Stimulated activated effector memory CD8-positive, alpha-beta T cell treated with anti-CD3 and anti-CD28 coated beads, Interleukin-12 subunit alpha, Interleukin-12 subunit beta, amount 100 ng/mL, for 72 hours (primary cell): Measurements from ENCODE around the gene CLPTM1.
"Not testable (repeated sequence)": the region's sequence is repeated elsewhere in the genome, so short reads cannot be mapped to it uniquely, and the experiment has no call there.

Experiments
- ATAC-seq: fragments of 150-1000 bp; cut with Tn5 transposase; 2 replicates; pipeline ENCODE4 v1.10.0; 2021
- DNase-seq, 2 donors: peaks; one replicate each; pipeline ENCODE4 v3.0.0; 2021 to 2022; ENCODE audit warnings: low spot score in 2 of 2
- H3K27ac Mint-ChIP-seq: one replicate; pipeline ENCODE4 v1.8.0; 2022; ENCODE audit warnings: mild to moderate bottlenecking, mixed read lengths
- H3K36me3 Mint-ChIP-seq: one replicate; pipeline ENCODE4 v1.8.0; 2022; ENCODE audit warnings: mild to moderate bottlenecking, mixed read lengths
- H3K4me1 Mint-ChIP-seq: one replicate; pipeline ENCODE4 v1.8.0; 2022; ENCODE audit warnings: mixed read lengths
- H3K4me3 Mint-ChIP-seq: one replicate; pipeline ENCODE4 v1.8.0; 2022; ENCODE audit warnings: mild to moderate bottlenecking, mixed read lengths
- H3K9me3 Mint-ChIP-seq: one replicate; pipeline ENCODE4 v1.8.0; 2022; ENCODE audit warnings: mixed read lengths

Gene CLPTM1

GRCh38 chr19:44957526-44957925 is 2.3 kb downstream of the CLPTM1 start:
- H3K9me3 Mint-ChIP-seq, result no peaks in the 10 kb centered on the region
- DNase-seq (no peak), ATAC-seq (no peak)
- H3K4me3 Mint-ChIP-seq, result peak overlapping the region; percentile 87
- peaks cover 35% of the 10 kb centered on the region for H3K36me3 Mint-ChIP-seq
- H3K4me1 Mint-ChIP-seq, result peaks cover 58% of the 10 kb centered on the region
- H3K27ac Mint-ChIP-seq, result peak overlapping the region; percentile 92

GRCh38 chr19:44958090-44958489 is 2.9 kb downstream of the CLPTM1 start:
- Mint-ChIP-seq H3K4me3 (no peak overlapping the region), H3K36me3 (peaks cover 41% of the 10 kb centered on the region), H3K9me3 (no peaks in the 10 kb centered on the region), H3K27ac (peak overlapping the region; percentile 92), H3K4me1 (peaks cover 58% of the 10 kb centered on the region)
- DNase-seq, result no peak
- no peak for ATAC-seq

GRCh38 chr19:44959691-44960090 is 4.5 kb downstream of the CLPTM1 start:
- Mint-ChIP-seq H3K4me1 (peaks cover 54% of the 10 kb centered on the region), H3K4me3 (no peak overlapping the region), H3K36me3 (peaks cover 50% of the 10 kb centered on the region), H3K9me3 (no peaks in the 10 kb centered on the region), H3K27ac (peak overlapping the region; percentile 92)
- DNase-seq, result no peak
- no peak for ATAC-seq

- DNase-seq (no peak), ATAC-seq (no peak)
- Mint-ChIP-seq H3K9me3 (no peaks in the 10 kb centered on the region), H3K27ac (peak overlapping the region; percentile 92), H3K4me3 (no peak overlapping the region), H3K4me1 (peaks cover 46% of the 10 kb centered on the region), H3K36me3 (peaks cover 60% of the 10 kb centered on the region)
Observed at GRCh38 chr19:44960906-44961728, 5.9 kb downstream of the CLPTM1 start.

GRCh38 chr19:44961821-44962220 is 6.6 kb downstream of the CLPTM1 start:
- peaks cover 39% of the 10 kb centered on the region for H3K4me1 Mint-ChIP-seq
- no peak overlapping the region for H3K4me3 Mint-ChIP-seq
- H3K36me3 Mint-ChIP-seq, result peaks cover 67% of the 10 kb centered on the region
- H3K27ac Mint-ChIP-seq, result peak overlapping the region; percentile 92
- ATAC-seq (no peak), DNase-seq (no peak)
- H3K9me3 Mint-ChIP-seq, result no peaks in the 10 kb centered on the region

- ATAC-seq, result no peak
- peak overlapping the region; percentile 29 for H3K27ac Mint-ChIP-seq
- no peaks in the 10 kb centered on the region for H3K9me3 Mint-ChIP-seq
- peaks cover 8% of the 10 kb centered on the region for H3K4me1 Mint-ChIP-seq
- no peak for DNase-seq
- no peak overlapping the region for H3K4me3 Mint-ChIP-seq
- peaks cover 95% of the 10 kb centered on the region for H3K36me3 Mint-ChIP-seq
Observed at GRCh38 chr19:44968118-44968517, 12.9 kb downstream of the CLPTM1 start.

- no peak overlapping the region for H3K27ac Mint-ChIP-seq
- H3K9me3 Mint-ChIP-seq, result no peaks in the 10 kb centered on the region
- no peak for DNase-seq
- peaks cover 8% of the 10 kb centered on the region for H3K4me1 Mint-ChIP-seq
- ATAC-seq, result no peak
- H3K4me3 Mint-ChIP-seq, result no peak overlapping the region
- peaks cover 95% of the 10 kb centered on the region for H3K36me3 Mint-ChIP-seq
Observed at GRCh38 chr19:44968670-44969069, 13.5 kb downstream of the CLPTM1 start.

GRCh38 chr19:44969437-44969836 is 14.3 kb downstream of the CLPTM1 start:
- Mint-ChIP-seq H3K36me3 (peaks cover 95% of the 10 kb centered on the region), H3K4me3 (no peak overlapping the region), H3K27ac (no peak overlapping the region), H3K4me1 (peaks cover 14% of the 10 kb centered on the region), H3K9me3 (no peaks in the 10 kb centered on the region)
- ATAC-seq, result no peak
- DNase-seq, result no peak

- Mint-ChIP-seq H3K36me3 (peaks cover 95% of the 10 kb centered on the region), H3K4me1 (peaks cover 14% of the 10 kb centered on the region)
- H3K27ac Mint-ChIP-seq, DNase-seq, ATAC-seq, H3K9me3 Mint-ChIP-seq, H3K4me3 Mint-ChIP-seq: not testable (repeated sequence)
Observed at GRCh38 chr19:44971451-44971850, 16.3 kb downstream of the CLPTM1 start.

GRCh38 chr19:44972802-44973201 is 17.6 kb downstream of the CLPTM1 start:
- no peak for DNase-seq
- Mint-ChIP-seq H3K36me3 (peaks cover 95% of the 10 kb centered on the region), H3K4me1 (peaks cover 10% of the 10 kb centered on the region), H3K9me3 (no peaks in the 10 kb centered on the region), H3K4me3 (no peak overlapping the region), H3K27ac (peak overlapping the region; percentile 54)
- ATAC-seq, result no peak

- ATAC-seq (no peak), DNase-seq (no peak)
- no peaks in the 10 kb centered on the region for H3K9me3 Mint-ChIP-seq
- peaks cover 97% of the 10 kb centered on the region for H3K36me3 Mint-ChIP-seq
- peaks cover 5% of the 10 kb centered on the region for H3K4me1 Mint-ChIP-seq
- no peak overlapping the region for H3K27ac Mint-ChIP-seq
- H3K4me3 Mint-ChIP-seq, result no peak overlapping the region
Observed at GRCh38 chr19:44973982-44974735, 19.0 kb downstream of the CLPTM1 start.

- no peak for ATAC-seq
- Mint-ChIP-seq H3K27ac (no peak overlapping the region), H3K4me3 (no peak overlapping the region), H3K36me3 (peaks cover 97% of the 10 kb centered on the region), H3K9me3 (no peaks in the 10 kb centered on the region), H3K4me1 (peaks cover 5% of the 10 kb centered on the region)
- no peak for DNase-seq
Observed at GRCh38 chr19:44974857-44975256, 19.7 kb downstream of the CLPTM1 start.

- Mint-ChIP-seq H3K27ac (no peak overlapping the region), H3K9me3 (no peaks in the 10 kb centered on the region), H3K36me3 (peaks cover 96% of the 10 kb centered on the region), H3K4me1 (peaks cover 5% of the 10 kb centered on the region), H3K4me3 (no peak overlapping the region)
- ATAC-seq (no peak), DNase-seq (no peak)
Observed at GRCh38 chr19:44975444-44975843, 20.3 kb downstream of the CLPTM1 start.

GRCh38 chr19:44984005-44984404 is 28.8 kb downstream of the CLPTM1 start:
- DNase-seq (no peak), ATAC-seq (no peak)
- no peaks in the 10 kb centered on the region for H3K9me3 Mint-ChIP-seq
- peaks cover 77% of the 10 kb centered on the region for H3K36me3 Mint-ChIP-seq
- H3K27ac Mint-ChIP-seq, result peak overlapping the region; percentile 38
- peaks cover 7% of the 10 kb centered on the region for H3K4me1 Mint-ChIP-seq
- H3K4me3 Mint-ChIP-seq, result no peak overlapping the region

- no peaks in the 10 kb centered on the region for H3K9me3 Mint-ChIP-seq
- ATAC-seq (no peak), DNase-seq (no peak)
- peaks cover 7% of the 10 kb centered on the region for H3K4me1 Mint-ChIP-seq
- no peak overlapping the region for H3K4me3 Mint-ChIP-seq
- no peak overlapping the region for H3K27ac Mint-ChIP-seq
- H3K36me3 Mint-ChIP-seq, result peaks cover 66% of the 10 kb centered on the region
Observed at GRCh38 chr19:44985445-44985844, 30.3 kb downstream of the CLPTM1 start.

- H3K4me1 Mint-ChIP-seq, result peaks cover 7% of the 10 kb centered on the region
- ATAC-seq, result no peak
- H3K9me3 Mint-ChIP-seq, result no peaks in the 10 kb centered on the region
- DNase-seq, result no peak
- H3K36me3 Mint-ChIP-seq, result peaks cover 69% of the 10 kb centered on the region
- peak overlapping the region; percentile 88 for H3K27ac Mint-ChIP-seq
- H3K4me3 Mint-ChIP-seq, result no peak overlapping the region
Observed at GRCh38 chr19:44986389-44986788, 31.2 kb downstream of the CLPTM1 start.
